Trophoblast cell (in vitro differentiated cells and primary cell): ENCODE results near the gene FGGY.

Experiments used
- DNase-seq, 2 donors: peaks; one replicate each; pipeline ENCODE4 v3.0.0-alpha.2; 2016
- H2AFZ ChIP-seq: 2 replicates; pipeline ENCODE4 v1.6.1; 2013; ENCODE audit warnings: low read length, moderate library complexity, mild to moderate bottlenecking; ENCODE audit not compliant: insufficient read depth, poor library complexity
- H2AK5ac ChIP-seq: 2 replicates; pipeline ENCODE4 v1.6.1; 2013; ENCODE audit warnings: mild to moderate bottlenecking, low read length
- H2BK120ac ChIP-seq: 2 replicates; pipeline ENCODE4 v1.6.1; 2013; ENCODE audit warnings: low read length, mild to moderate bottlenecking, moderate library complexity; ENCODE audit not compliant: insufficient read depth, poor library complexity
- H2BK12ac ChIP-seq: 2 replicates; pipeline ENCODE4 v1.6.1; 2013; ENCODE audit warnings: mild to moderate bottlenecking, low read length, moderate library complexity
- H2BK5ac ChIP-seq: 2 replicates; pipeline ENCODE4 v1.6.1; 2013; ENCODE audit warnings: low read length, low read depth, moderate library complexity, mild to moderate bottlenecking; ENCODE audit not compliant: poor library complexity
- H3K14ac ChIP-seq: 2 replicates; pipeline ENCODE4 v1.6.1; 2013; ENCODE audit warnings: mild to moderate bottlenecking, low read length
- H3K18ac ChIP-seq: 2 replicates; pipeline ENCODE4 v1.6.1; 2013; ENCODE audit warnings: mild to moderate bottlenecking, low read length
- H3K23ac ChIP-seq: 2 replicates; pipeline ENCODE4 v1.6.1; 2013; ENCODE audit warnings: low read length
- H3K27ac ChIP-seq: 2 replicates; pipeline ENCODE4 v1.5.1; 2013; ENCODE audit warnings: low read depth, mild to moderate bottlenecking, inconsistent platforms, low read length, moderate library complexity
- H3K27me3 ChIP-seq: 2 replicates; pipeline ENCODE4 v1.6.1; 2013; ENCODE audit warnings: inconsistent platforms, mild to moderate bottlenecking, low read length, moderate library complexity; ENCODE audit not compliant: insufficient read depth
- H3K36me3 ChIP-seq, 2 experiments: 1 replicate in 1 of 2; 2 replicates in 1 of 2; pipeline ENCODE4 v1.6.1; 2013; ENCODE audit warnings: low read length in 2 of 2, mild to moderate bottlenecking in 2 of 2, moderate library complexity in 1 of 2; ENCODE audit not compliant: insufficient read depth in 2 of 2, control insufficient read depth in 1 of 2
- H3K4ac ChIP-seq: 2 replicates; pipeline ENCODE4 v1.6.1; 2013; ENCODE audit warnings: low read depth, mild to moderate bottlenecking, low read length, moderate library complexity
- H3K4me1 ChIP-seq, 2 experiments: 1 replicate in 1 of 2; 2 replicates in 1 of 2; pipeline ENCODE4 v1.6.1; 2013; ENCODE audit warnings: low read length in 2 of 2, mild to moderate bottlenecking in 2 of 2, moderate library complexity in 1 of 2; ENCODE audit not compliant: insufficient read depth in 2 of 2, control insufficient read depth in 1 of 2
- H3K4me2 ChIP-seq: 2 replicates; pipeline ENCODE4 v1.6.1; 2013; ENCODE audit warnings: inconsistent platforms, mild to moderate bottlenecking, low read length, moderate library complexity
- H3K4me3 ChIP-seq: 2 replicates; pipeline ENCODE4 v1.5.1; 2013; ENCODE audit warnings: mild to moderate bottlenecking, low read depth, low read length, inconsistent platforms
- H3K79me1 ChIP-seq: one replicate; pipeline ENCODE4 v1.6.1; 2013; ENCODE audit warnings: low read length
- H3K79me2 ChIP-seq: 2 replicates; pipeline ENCODE4 v1.6.1; 2013; ENCODE audit warnings: low read length, mild to moderate bottlenecking; ENCODE audit not compliant: control insufficient read depth, insufficient read depth, poor library complexity
- H3K9ac ChIP-seq: 2 replicates; pipeline ENCODE4 v1.6.1; 2013; ENCODE audit warnings: mild to moderate bottlenecking, low read length
- H3K9me3 ChIP-seq: 2 replicates; pipeline ENCODE4 v1.6.1; 2013; ENCODE audit warnings: low read depth, mild to moderate bottlenecking, control low read depth, inconsistent platforms, low read length; ENCODE audit not compliant: insufficient read depth
- H4K12ac ChIP-seq: 2 replicates; pipeline ENCODE4 v1.6.1; 2013; ENCODE audit warnings: low read depth, mild to moderate bottlenecking, low read length, moderate library complexity
- H4K8ac ChIP-seq: 2 replicates; pipeline ENCODE4 v1.6.1; 2013; ENCODE audit warnings: low read depth, mild to moderate bottlenecking, low read length, moderate library complexity
- H4K91ac ChIP-seq: one replicate; pipeline ENCODE4 v1.6.1; 2013; ENCODE audit warnings: low read depth, mild to moderate bottlenecking, low read length, moderate library complexity
- WGBS: extraction: QIAGEN DNeasy Blood & Tissue Kit; methylation state at CpG from one replicate; pipeline ENCODE4 v1.1.7; 2013; ENCODE audit warnings: missing lambda C conversion rate; ENCODE audit not compliant: insufficient read length, insufficient coverage; ENCODE audit errors: extremely low coverage; 5-methylcytosine and 5-hydroxymethylcytosine counted together

FGGY gene

DNA sequence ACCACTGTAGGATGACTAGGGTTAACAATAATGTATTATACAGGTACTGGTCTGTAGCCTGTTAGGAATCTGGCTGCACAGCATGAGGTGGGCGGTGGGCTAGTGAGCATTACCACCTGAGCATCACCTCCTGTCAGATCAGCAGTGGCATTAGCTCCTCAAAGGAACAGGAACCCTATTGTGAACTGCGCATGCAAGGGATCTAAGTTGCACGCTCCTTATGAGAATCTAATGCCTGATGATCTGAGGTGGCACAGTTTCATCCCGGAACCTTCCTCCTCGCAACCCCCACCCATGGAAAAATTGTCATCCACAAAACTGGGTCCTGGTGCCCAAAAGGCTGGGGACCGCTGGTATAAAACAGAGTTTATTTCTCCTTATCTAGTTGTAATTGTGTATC is 147.6 kb downstream of the FGGY start:
- H3K4me2 ChIP-seq = no peak overlapping the region
- H3K4ac ChIP-seq = no peak overlapping the region
- H3K14ac ChIP-seq = no peak overlapping the region
- H3K9me3 ChIP-seq = peaks cover 3% of the 10 kb centered on the region
- H3K36me3 ChIP-seq = no peaks in the 10 kb centered on the region
- H2BK5ac ChIP-seq = no peak overlapping the region
- peak overlapping the region; percentile 4 for H2AK5ac ChIP-seq
- peak overlapping the region; percentile 19 for H2BK12ac ChIP-seq
- H4K91ac ChIP-seq = peak overlapping the region; percentile 16
- H3K9ac ChIP-seq = peak overlapping the region; percentile 67
- H2AFZ ChIP-seq = no peak overlapping the region
- no peak overlapping the region for H3K27ac ChIP-seq
- H2BK120ac ChIP-seq = peak overlapping the region; percentile 1
- no CpG with 5 or more reads among the region's 6 CpGs for WGBS
- no peak overlapping the region for H4K12ac ChIP-seq
- no peak for DNase-seq
- H3K27me3 ChIP-seq = no peaks in the 10 kb centered on the region
- no peak overlapping the region for H3K4me3 ChIP-seq
- H3K79me1 ChIP-seq = peaks cover 17% of the 10 kb centered on the region
- H3K18ac ChIP-seq = no peak overlapping the region
- H3K4me1 ChIP-seq = peaks cover 9 to 15% of the 10 kb centered on the region in 2 experiments
- no peak overlapping the region for H4K8ac ChIP-seq
- H3K79me2 ChIP-seq = peaks cover 1% of the 10 kb centered on the region
- no peak overlapping the region for H3K23ac ChIP-seq

DNA sequence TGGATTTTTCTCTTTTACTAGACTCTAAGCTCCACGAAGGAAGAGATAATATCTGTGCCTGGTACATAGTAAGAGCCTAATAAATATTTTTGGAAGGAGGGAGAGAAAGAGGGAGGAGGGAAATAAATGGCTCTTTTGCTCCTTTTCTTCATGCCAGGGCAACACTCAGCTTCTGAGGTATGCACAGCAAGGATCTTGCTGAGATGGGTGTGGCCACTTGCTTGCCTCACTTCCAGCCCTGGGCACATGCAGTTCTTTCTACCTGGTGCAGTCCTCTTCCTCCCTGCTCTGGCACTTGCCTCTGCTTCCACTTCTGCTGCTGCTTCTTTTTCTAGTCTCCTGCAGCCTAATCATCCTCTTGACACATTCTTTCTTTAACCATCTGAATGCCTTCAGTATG is 148.1 kb downstream of the FGGY start:
- peaks cover 1% of the 10 kb centered on the region for H3K79me2 ChIP-seq
- no peak overlapping the region for H4K8ac ChIP-seq
- H2AFZ ChIP-seq = no peak overlapping the region
- H3K4ac ChIP-seq = no peak overlapping the region
- peak in 1 of 2 donors; percentile 33 for DNase-seq
- WGBS = no CpG with 5 or more reads among the region's 1 CpG
- no peak overlapping the region for H3K23ac ChIP-seq
- peak overlapping the region; percentile 4 for H3K27ac ChIP-seq
- no peak overlapping the region for H3K9ac ChIP-seq
- peaks cover 20% of the 10 kb centered on the region for H3K79me1 ChIP-seq
- H4K91ac ChIP-seq = peak overlapping the region; percentile 46
- peak overlapping the region; percentile 33 for H2BK120ac ChIP-seq
- H2BK12ac ChIP-seq = peak overlapping the region; percentile 67
- peak overlapping the region; percentile 8 for H2AK5ac ChIP-seq
- H3K18ac ChIP-seq = no peak overlapping the region
- no peak overlapping the region for H3K4me2 ChIP-seq
- H3K27me3 ChIP-seq = no peaks in the 10 kb centered on the region
- no peak overlapping the region for H4K12ac ChIP-seq
- H3K4me3 ChIP-seq = no peak overlapping the region
- H3K36me3 ChIP-seq = no peaks in the 10 kb centered on the region
- H3K4me1 ChIP-seq = peaks cover 9 to 15% of the 10 kb centered on the region in 2 experiments
- H3K9me3 ChIP-seq = peaks cover 3% of the 10 kb centered on the region
- peak overlapping the region; percentile 70 for H3K14ac ChIP-seq
- H2BK5ac ChIP-seq = no peak overlapping the region

DNA sequence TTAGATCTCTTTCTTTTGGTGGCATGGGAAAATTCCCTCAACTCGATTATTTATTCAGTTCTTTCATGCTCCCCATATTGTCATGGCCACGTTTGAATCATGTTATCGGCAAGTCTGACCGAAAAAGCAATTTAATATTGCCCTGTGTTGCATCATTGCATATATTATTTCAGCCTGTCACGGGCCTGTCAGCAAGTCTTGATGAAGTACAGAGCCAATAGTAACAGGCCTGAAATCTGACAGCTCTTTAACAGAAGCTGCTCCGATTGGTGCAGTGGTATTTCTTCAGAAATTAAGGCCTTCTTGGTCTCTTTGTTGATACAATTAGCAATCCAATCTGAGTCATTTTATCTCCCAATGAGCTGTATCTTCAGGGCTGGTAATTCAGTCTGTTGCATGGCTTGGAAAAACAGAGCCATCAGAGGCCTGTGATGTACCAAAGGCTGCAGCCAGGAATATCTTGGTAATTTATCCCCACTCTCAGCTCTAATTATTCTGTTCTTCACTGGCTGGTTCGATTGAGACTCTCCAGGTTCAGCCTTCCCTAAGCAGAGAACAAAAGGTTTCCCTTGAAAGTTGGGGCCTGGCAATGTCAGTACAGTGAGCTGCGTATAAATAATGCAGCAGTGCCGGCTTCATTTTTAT is 149.5 kb downstream of the FGGY start:
- WGBS = no CpG with 5 or more reads among the region's 9 CpGs
- H3K23ac ChIP-seq = no peak overlapping the region
- H3K36me3 ChIP-seq = no peaks in the 10 kb centered on the region
- H2BK12ac ChIP-seq = peak overlapping the region; percentile 32
- peak overlapping the region; percentile 46 for H3K14ac ChIP-seq
- no peak overlapping the region for H2AFZ ChIP-seq
- H3K27ac ChIP-seq = peak overlapping the region; percentile 89
- peaks cover 1% of the 10 kb centered on the region for H3K79me2 ChIP-seq
- peaks cover 20% of the 10 kb centered on the region for H3K79me1 ChIP-seq
- peak overlapping the region; percentile 45 for H4K91ac ChIP-seq
- no peak overlapping the region for H3K9ac ChIP-seq
- no peak overlapping the region for H2AK5ac ChIP-seq
- DNase-seq = no peak
- H3K4me3 ChIP-seq = no peak overlapping the region
- no peak overlapping the region for H4K8ac ChIP-seq
- H3K27me3 ChIP-seq = no peaks in the 10 kb centered on the region
- peak overlapping the region; percentile 62 for H2BK120ac ChIP-seq
- no peak overlapping the region for H3K4ac ChIP-seq
- no peak overlapping the region for H3K4me2 ChIP-seq
- H3K4me1 ChIP-seq = peaks cover 9 to 15% of the 10 kb centered on the region in 2 experiments
- H3K18ac ChIP-seq = no peak overlapping the region
- H4K12ac ChIP-seq = no peak overlapping the region
- peak overlapping the region; percentile 61 for H2BK5ac ChIP-seq
- peaks cover 3% of the 10 kb centered on the region for H3K9me3 ChIP-seq

DNA sequence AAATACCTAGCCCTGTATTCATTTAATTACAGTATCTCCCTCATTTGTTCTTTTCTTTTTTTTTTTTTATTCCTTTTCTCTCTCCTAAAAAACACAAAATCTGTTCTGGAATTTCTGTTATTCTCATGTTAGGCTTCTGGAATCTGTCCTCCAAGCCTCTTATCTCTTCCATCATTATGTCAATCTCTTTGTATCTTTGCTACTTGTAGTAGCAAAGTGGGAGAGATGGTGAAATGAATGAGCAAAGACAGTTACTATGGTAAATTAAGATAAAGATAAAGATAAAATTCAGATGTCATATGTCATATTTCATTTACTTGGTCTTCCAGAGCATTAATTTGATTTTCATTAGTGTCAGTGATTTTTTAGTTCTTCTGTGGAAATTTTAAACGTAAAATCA is 155.1 kb downstream of the FGGY start:
- Histone ChIP-seq H4K8ac (no peak overlapping the region), H4K91ac (no peak overlapping the region), H3K18ac (no peak overlapping the region), H2BK120ac (no peak overlapping the region), H3K9ac (no peak overlapping the region), H3K4ac (no peak overlapping the region), H3K27ac (no peak overlapping the region), H2BK12ac (no peak overlapping the region), H3K79me2 (peaks cover 1% of the 10 kb centered on the region), H2BK5ac (no peak overlapping the region), H3K14ac (no peak overlapping the region), H3K36me3 (no peaks in the 10 kb centered on the region), H3K27me3 (no peaks in the 10 kb centered on the region), H3K9me3 (no peaks in the 10 kb centered on the region), H3K23ac (no peak overlapping the region), H3K4me2 (no peak overlapping the region), H2AFZ (no peak overlapping the region), H4K12ac (no peak overlapping the region), H3K79me1 (peaks cover 23% of the 10 kb centered on the region), H3K4me3 (no peak overlapping the region), H3K4me1 (peaks cover 8 to 11% of the 10 kb centered on the region in 2 experiments), H2AK5ac (no peak overlapping the region)
- no CpG with 5 or more reads among the region's 1 CpG for WGBS
- DNase-seq = peak in 1 of 2 donors; percentile 68
